DOHH2 (cell line): Measurements from ENCODE around the gene KIF26B.

ENCODE experiments used
- H3F3A ChIP-seq: fragments of 200-600 bp; sonication (generic), shearing (Covaris generic); 2 replicates; pipeline ENCODE4 v1.6.0; 2016; ENCODE audit warnings: antibody characterized with exemption, mild to moderate bottlenecking; ENCODE audit not compliant: control insufficient read depth, insufficient read depth
- H3K27ac ChIP-seq: fragments of 200-600 bp; sonication (generic); 2 replicates; pipeline ENCODE4 v1.5.1; 2014; ENCODE audit warnings: low read depth, mild to moderate bottlenecking, low read length, moderate library complexity
- H3K27me3 ChIP-seq: fragments of 200-600 bp; sonication (generic); 2 replicates; pipeline ENCODE4 v1.6.1; 2014; ENCODE audit warnings: mild to moderate bottlenecking, low read length, mixed read lengths; ENCODE audit not compliant: control insufficient read depth
- H3K36me3 ChIP-seq: fragments of 200-600 bp; sonication (generic); 2 replicates; pipeline ENCODE4 v1.6.1; 2014; ENCODE audit warnings: mild to moderate bottlenecking, low read length, moderate library complexity, mixed read lengths; ENCODE audit not compliant: control insufficient read depth
- H3K4me1 ChIP-seq: fragments of 200-600 bp; sonication (generic); 2 replicates; pipeline ENCODE4 v1.6.1; 2014; ENCODE audit warnings: mild to moderate bottlenecking, low read length, mixed read lengths; ENCODE audit not compliant: control insufficient read depth
- H3K4me2 ChIP-seq: fragments of 200-600 bp; sonication (generic); 2 replicates; pipeline ENCODE4 v1.6.0; 2014; ENCODE audit warnings: mild to moderate bottlenecking, low read length, moderate library complexity
- H3K4me3 ChIP-seq: fragments of 200-600 bp; sonication (generic); 2 replicates; pipeline ENCODE4 v1.5.1; 2014; ENCODE audit warnings: mild to moderate bottlenecking, low read length, mixed read lengths
- H3K79me2 ChIP-seq: fragments of 200-600 bp; sonication (generic); 2 replicates; pipeline ENCODE4 v1.6.1; 2014; ENCODE audit warnings: mild to moderate bottlenecking, low read length, mixed read lengths; ENCODE audit not compliant: control insufficient read depth
- H3K9me2 ChIP-seq: fragments of 200-600 bp; sonication (generic); replicated peaks from 2 replicates; pipeline ENCODE4 v1.6.1; 2014; ENCODE audit warnings: mild to moderate bottlenecking, low read length, mixed read lengths; ENCODE audit not compliant: control insufficient read depth
- H3K9me3 ChIP-seq: fragments of 200-600 bp; sonication (generic); 2 replicates; pipeline ENCODE4 v1.6.1; 2014; ENCODE audit warnings: antibody characterized with exemption, low read length, mixed read lengths; ENCODE audit not compliant: control insufficient read depth, insufficient read depth
- H4K20me1 ChIP-seq: fragments of 200-600 bp; sonication (generic); 2 replicates; pipeline ENCODE4 v1.6.0; 2014; ENCODE audit warnings: low read depth, mild to moderate bottlenecking, antibody characterized with exemption, low read length, moderate library complexity; ENCODE audit not compliant: control insufficient read depth, insufficient read depth
- EZH2phosphoT487 ChIP-seq: fragments of 200-600 bp; sonication (generic); IDR thresholded peaks from 2 replicates; pipeline ENCODE4 v1.6.1; 2017; ENCODE audit warnings: borderline replicate concordance, mild to moderate bottlenecking, antibody characterized with exemption, low read length, moderate library complexity, mixed read lengths
- TF ChIP-seq, protein P1 (sequence below): fragments of 200-600 bp; sonication (generic); IDR thresholded peaks from one replicate; pipeline ENCODE4 v1.5.1; 2014; ENCODE audit warnings: antibody characterized with exemption, mild to moderate bottlenecking, low read depth, low read length; ENCODE audit not compliant: poor library complexity, severe bottlenecking

Gene KIF26B

DNA sequence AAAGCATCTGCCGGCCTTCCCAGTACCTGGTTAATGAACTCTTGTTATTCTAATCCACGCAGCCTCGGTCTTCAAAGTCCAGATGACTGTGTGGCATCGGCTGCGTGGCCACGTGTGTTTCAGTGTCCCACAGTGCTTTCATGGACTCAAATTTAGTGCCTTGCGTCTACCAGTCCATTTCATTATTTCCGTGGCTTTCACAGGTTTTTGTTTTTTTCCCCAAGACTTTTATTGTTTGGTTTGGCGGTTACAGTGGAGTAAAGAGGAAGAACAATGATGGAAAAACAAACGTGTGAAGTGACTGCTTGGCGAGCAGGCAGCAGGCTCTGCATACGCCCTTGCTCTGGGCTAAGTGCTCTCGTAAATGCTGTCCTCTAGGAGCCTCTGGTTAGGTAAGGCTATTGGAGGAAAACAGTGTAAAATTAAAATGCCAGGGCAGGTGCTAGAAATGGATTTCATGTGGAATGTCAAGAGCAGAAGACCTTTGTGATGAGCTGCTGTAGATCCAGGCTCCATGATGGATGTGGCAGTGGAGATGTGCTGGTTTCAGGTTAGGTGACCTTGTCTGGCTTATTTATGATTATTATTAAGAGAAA is 536.3 kb downstream of the KIF26B start:
- Histone ChIP-seq H3K9me3 (no peaks in the 10 kb centered on the region), H3K27ac (no peak overlapping the region), H3K36me3 (no peaks in the 10 kb centered on the region), H3K4me3 (no peak overlapping the region), H3K79me2 (no peaks in the 10 kb centered on the region), H3K9me2 (no peaks in the 10 kb centered on the region), H3K4me2 (no peak overlapping the region), H3K4me1 (peaks cover 6% of the 10 kb centered on the region), H4K20me1 (no peaks in the 10 kb centered on the region), H3K27me3 (no peaks in the 10 kb centered on the region), H3F3A (no peaks in the 10 kb centered on the region)
- TF ChIP-seq EZH2phosphoT487 = no peak
- TF ChIP-seq, protein P1, sequence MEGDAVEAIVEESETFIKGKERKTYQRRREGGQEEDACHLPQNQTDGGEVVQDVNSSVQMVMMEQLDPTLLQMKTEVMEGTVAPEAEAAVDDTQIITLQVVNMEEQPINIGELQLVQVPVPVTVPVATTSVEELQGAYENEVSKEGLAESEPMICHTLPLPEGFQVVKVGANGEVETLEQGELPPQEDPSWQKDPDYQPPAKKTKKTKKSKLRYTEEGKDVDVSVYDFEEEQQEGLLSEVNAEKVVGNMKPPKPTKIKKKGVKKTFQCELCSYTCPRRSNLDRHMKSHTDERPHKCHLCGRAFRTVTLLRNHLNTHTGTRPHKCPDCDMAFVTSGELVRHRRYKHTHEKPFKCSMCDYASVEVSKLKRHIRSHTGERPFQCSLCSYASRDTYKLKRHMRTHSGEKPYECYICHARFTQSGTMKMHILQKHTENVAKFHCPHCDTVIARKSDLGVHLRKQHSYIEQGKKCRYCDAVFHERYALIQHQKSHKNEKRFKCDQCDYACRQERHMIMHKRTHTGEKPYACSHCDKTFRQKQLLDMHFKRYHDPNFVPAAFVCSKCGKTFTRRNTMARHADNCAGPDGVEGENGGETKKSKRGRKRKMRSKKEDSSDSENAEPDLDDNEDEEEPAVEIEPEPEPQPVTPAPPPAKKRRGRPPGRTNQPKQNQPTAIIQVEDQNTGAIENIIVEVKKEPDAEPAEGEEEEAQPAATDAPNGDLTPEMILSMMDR = no peak

DNA sequence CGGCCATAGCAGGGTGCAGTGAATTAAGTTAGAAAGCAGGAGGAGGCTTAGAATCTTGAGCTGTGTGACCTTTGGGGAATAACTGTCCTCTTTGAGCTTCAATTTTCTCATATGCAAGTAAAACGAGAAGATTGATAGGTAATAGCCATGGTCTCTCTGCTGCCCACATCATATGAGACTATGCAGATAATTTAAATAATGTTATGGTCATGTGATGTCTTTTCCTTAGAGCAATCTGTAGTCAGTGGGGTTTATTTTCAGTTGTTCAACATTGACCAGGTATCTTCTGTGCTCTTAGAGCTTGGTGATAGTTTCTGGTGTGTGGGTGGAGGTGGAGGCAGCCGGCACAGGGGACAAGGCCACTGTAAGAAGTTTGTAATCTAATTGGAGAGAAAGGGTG is 537.1 kb downstream of the KIF26B start:
- no peaks in the 10 kb centered on the region for H3F3A ChIP-seq
- H3K4me1 ChIP-seq = peaks cover 5% of the 10 kb centered on the region
- H3K4me3 ChIP-seq = no peak overlapping the region
- TF ChIP-seq, protein P1 = no peak
- TF ChIP-seq EZH2phosphoT487 = no peak
- H3K9me2 ChIP-seq = no peaks in the 10 kb centered on the region
- no peak overlapping the region for H3K27ac ChIP-seq
- no peaks in the 10 kb centered on the region for H3K9me3 ChIP-seq
- H3K79me2 ChIP-seq = no peaks in the 10 kb centered on the region
- no peaks in the 10 kb centered on the region for H3K27me3 ChIP-seq
- no peaks in the 10 kb centered on the region for H4K20me1 ChIP-seq
- H3K36me3 ChIP-seq = no peaks in the 10 kb centered on the region
- no peak overlapping the region for H3K4me2 ChIP-seq

DNA sequence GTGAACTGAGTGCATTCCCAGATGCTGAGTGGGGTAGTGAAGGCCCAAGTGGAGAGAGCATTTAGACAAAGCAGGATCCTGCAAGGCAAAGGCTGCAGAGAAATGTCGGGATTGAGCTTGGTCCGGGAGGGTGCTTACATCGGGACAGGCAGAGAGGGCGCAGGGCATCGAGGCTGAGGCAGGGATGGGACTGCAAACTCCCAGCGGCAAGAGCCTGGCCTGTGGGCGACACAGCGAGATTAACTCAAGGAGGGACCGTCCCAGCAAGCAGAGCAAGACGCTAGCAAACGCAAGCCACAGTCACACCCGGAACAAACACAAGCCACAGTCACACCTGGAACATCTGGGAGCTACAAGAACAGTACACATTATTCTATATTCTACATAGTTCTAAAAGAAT is 537.5 kb downstream of the KIF26B start:
- Histone ChIP-seq H3K79me2 (no peaks in the 10 kb centered on the region), H3K36me3 (no peaks in the 10 kb centered on the region), H3K27me3 (no peaks in the 10 kb centered on the region), H3K9me2 (no peaks in the 10 kb centered on the region), H3K4me2 (no peak overlapping the region), H3F3A (no peaks in the 10 kb centered on the region), H3K9me3 (no peaks in the 10 kb centered on the region), H3K27ac (no peak overlapping the region), H3K4me3 (no peak overlapping the region), H4K20me1 (no peaks in the 10 kb centered on the region), H3K4me1 (peaks cover under 1% of the 10 kb centered on the region)
- TF ChIP-seq, protein P1 = no peak
- no peak for TF ChIP-seq EZH2phosphoT487
